GM23338 (cell line): ENCODE data around the gene TRAF5. TPM values are rescaled to one million over a fixed set of nuclear protein-coding genes. Genes with fewer than 3 reads are reported as not detected.

ENCODE experiments used
- ATAC-seq: fragments of 200-7000 bp; cut with Tn5 transposase; 3 replicates; pipeline ENCODE4 v1.9.1; 2020
- DNase-seq: peaks from one replicate; pipeline ENCODE4 v3.0.0-alpha.2; 2015; ENCODE audit warnings: low spot score
- H2AFZ ChIP-seq: fragments of 200-600 bp; sonication (generic); 2 replicates; pipeline ENCODE4 v1.8.0; 2016; ENCODE audit warnings: antibody characterized with exemption, mild to moderate bottlenecking, moderate library complexity
- H3F3A ChIP-seq: fragments of 200-600 bp; sonication (generic); replicated peaks from 2 replicates; pipeline ENCODE4 v1.8.0; 2017; ENCODE audit warnings: antibody characterized with exemption, mixed run types, low read depth
- H3K27ac ChIP-seq: fragments of 200-600 bp; sonication (generic); 2 replicates; pipeline ENCODE4 v1.6.1; 2016; ENCODE audit warnings: low read depth
- H3K27me3 ChIP-seq: fragments of 200-600 bp; sonication (generic); 2 replicates; pipeline ENCODE4 v1.8.0; 2016; ENCODE audit warnings: mild to moderate bottlenecking, mixed run types, moderate library complexity; ENCODE audit not compliant: insufficient read depth
- H3K36me3 ChIP-seq: fragments of 200-600 bp; sonication (generic); 2 replicates; pipeline ENCODE4 v1.8.0; 2016; ENCODE audit warnings: mild to moderate bottlenecking; ENCODE audit not compliant: insufficient read depth
- H3K4me1 ChIP-seq: fragments of 200-600 bp; sonication (generic); 2 replicates; pipeline ENCODE4 v1.8.0; 2016; ENCODE audit warnings: mild to moderate bottlenecking, moderate library complexity; ENCODE audit not compliant: insufficient read depth
- H3K4me2 ChIP-seq: fragments of 200-600 bp; sonication (generic); 2 replicates; pipeline ENCODE4 v1.7.1; 2017; ENCODE audit warnings: mixed run types
- H3K4me3 ChIP-seq: fragments of 200-600 bp; sonication (generic); 2 replicates; pipeline ENCODE4 v1.6.1; 2016; ENCODE audit warnings: mixed run types
- H3K79me2 ChIP-seq: fragments of 200-600 bp; sonication (generic); replicated peaks from 2 replicates; pipeline ENCODE4 v1.8.0; 2017; ENCODE audit warnings: mild to moderate bottlenecking; ENCODE audit not compliant: insufficient read depth
- H3K9me2 ChIP-seq: fragments of 200-600 bp; sonication (generic); 2 replicates; pipeline ENCODE4 v1.8.0; 2017; ENCODE audit not compliant: insufficient read depth
- H4K20me1 ChIP-seq: fragments of 200-600 bp; sonication (generic); replicated peaks from 2 replicates; pipeline ENCODE4 v1.8.0; 2017; ENCODE audit warnings: mild to moderate bottlenecking; ENCODE audit not compliant: insufficient read depth
- H3K27ac Mint-ChIP-seq: 2 replicates; pipeline ENCODE4 v1.8.0; 2020; ENCODE audit warnings: inconsistent platforms, mild to moderate bottlenecking, moderate library complexity, mixed read lengths
- H3K27me3 Mint-ChIP-seq: 3 replicates; pipeline ENCODE4 v1.8.0; 2022; ENCODE audit warnings: low read depth, mild to moderate bottlenecking, moderate library complexity, mixed read lengths, inconsistent platforms; ENCODE audit not compliant: insufficient read depth, poor library complexity
- H3K36me3 Mint-ChIP-seq: 3 replicates; pipeline ENCODE4 v1.8.0; 2021; ENCODE audit warnings: low read depth, mild to moderate bottlenecking, inconsistent platforms, moderate library complexity, mixed read lengths
- H3K4me1 Mint-ChIP-seq: 3 replicates; pipeline ENCODE4 v1.8.0; 2020; ENCODE audit warnings: mild to moderate bottlenecking, inconsistent platforms, mixed read lengths
- H3K4me3 Mint-ChIP-seq: 3 replicates; pipeline ENCODE4 v1.8.0; 2021; ENCODE audit warnings: moderate library complexity, mild to moderate bottlenecking, inconsistent platforms, mixed read lengths
- H3K9me3 Mint-ChIP-seq: 3 replicates; pipeline ENCODE4 v1.8.0; 2020; ENCODE audit warnings: moderate library complexity, mild to moderate bottlenecking, inconsistent platforms, mixed read lengths
- CREB1 ChIP-seq: fragments of 250-450 bp; sonication (Bioruptor Pico); IDR thresholded peaks from 2 replicates; pipeline ENCODE4 v1.5.0; 2020; ENCODE audit warnings: low read depth, mild to moderate bottlenecking, moderate library complexity
- EZH2 ChIP-seq: fragments of 200-600 bp; sonication (generic); IDR thresholded peaks from one replicate; pipeline ENCODE4 v1.8.0; 2017; ENCODE audit warnings: antibody characterized with exemption, mild to moderate bottlenecking, low read depth; ENCODE audit not compliant: unreplicated experiment
- EZH2phosphoT487 ChIP-seq: fragments of 200-600 bp; sonication (generic); IDR thresholded peaks from one replicate; pipeline ENCODE4 v1.8.1; 2018; ENCODE audit warnings: antibody characterized with exemption; ENCODE audit not compliant: unreplicated experiment
- JUNB ChIP-seq: IDR thresholded peaks from one replicate; pipeline ENCODE4 v1.6.1; 2016; ENCODE audit warnings: antibody characterized with exemption; ENCODE audit not compliant: unreplicated experiment
- NANOG ChIP-seq: IDR thresholded peaks from 2 replicates; pipeline ENCODE4 v1.6.1; 2016; ENCODE audit warnings: antibody characterized with exemption, borderline replicate concordance
- POLR2AphosphoS5 ChIP-seq: IDR thresholded peaks from 2 replicates; pipeline ENCODE4 v1.6.1; 2016; ENCODE audit warnings: antibody characterized with exemption, low read depth
- STAT1 ChIP-seq: IDR thresholded peaks from one replicate; pipeline ENCODE4 v1.6.1; 2016; ENCODE audit warnings: antibody characterized with exemption; ENCODE audit not compliant: unreplicated experiment
- ZNF114 ChIP-seq: fragments of 250-450 bp; sonication (Bioruptor Pico); IDR thresholded peaks from 2 replicates; pipeline ENCODE4 v1.5.0; 2020; ENCODE audit warnings: mild to moderate bottlenecking, moderate library complexity
- ZNF331 ChIP-seq: fragments of 250-450 bp; sonication (Bioruptor Pico); IDR thresholded peaks from 2 replicates; pipeline ENCODE4 v1.5.0; 2020; ENCODE audit warnings: low read depth, mild to moderate bottlenecking, moderate library complexity
- polyA plus RNA-seq: library from polyadenylated mRNA; unstranded; fragments of >200 nt; fragmentation: Nextera tagmentation; extraction: Ambion mirVana; gene quantifications from 2 replicates; pipeline ENCODE4 v1.2.1, GENCODE V29; 2016
- total RNA-seq: library from RNA; depleted of rRNA; stranded (reverse); fragments of >200 nt; shearing (Covaris generic); gene quantifications from 2 replicates; pipeline ENCODE4 v1.2.3, GENCODE V29; 2014
- TF ChIP-seq, protein P1 (sequence below): IDR thresholded peaks from 2 replicates; pipeline ENCODE4 v1.6.1; 2016; ENCODE audit warnings: antibody characterized with exemption
- TF ChIP-seq, protein P2 (sequence below): fragments of 250-450 bp; sonication (Bioruptor Pico); IDR thresholded peaks from 2 replicates; pipeline ENCODE4 v1.5.0; 2020; ENCODE audit warnings: mild to moderate bottlenecking, moderate library complexity
- TF ChIP-seq, protein P3 (sequence below), 2 experiments: fragments of 200-600 bp in 1 of 2; sonication (generic) in 1 of 2; conservative IDR thresholded peaks; 2 replicates each; pipeline versions ENCODE4 v1.5.1 to v1.6.1; 2016 to 2017; ENCODE audit warnings: antibody characterized with exemption in 2 of 2, low read depth in 2 of 2, mild to moderate bottlenecking in 2 of 2, moderate library complexity in 1 of 2
- TF ChIP-seq, protein P4 (sequence below): IDR thresholded peaks from one replicate; pipeline ENCODE4 v1.6.1; 2018; ENCODE audit warnings: antibody characterized with exemption; ENCODE audit not compliant: unreplicated experiment

Gene TRAF5
- total and polyA plus RNA-seq, 2 experiments from 2014 or later: 9.2 to 18.9 TPM

DNA sequence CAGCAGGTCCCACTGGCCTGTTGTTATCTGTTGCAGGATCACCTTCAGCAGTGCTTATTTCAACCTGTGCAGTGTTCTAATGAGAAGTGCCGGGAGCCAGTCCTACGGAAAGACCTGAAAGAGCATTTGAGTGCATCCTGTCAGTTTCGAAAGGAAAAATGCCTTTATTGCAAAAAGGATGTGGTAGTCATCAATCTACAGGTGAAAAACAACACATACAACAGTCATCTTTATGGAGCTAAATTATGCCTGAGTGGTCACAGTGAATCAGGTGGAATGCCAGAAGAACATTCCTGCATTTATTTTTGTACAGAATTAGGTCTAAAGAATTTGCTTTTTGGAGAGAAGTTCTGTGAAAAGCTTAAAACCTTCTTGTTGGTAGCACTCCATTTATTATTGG, 33.2 kb downstream of the TRAF5 start:
- H3K4me3 ChIP-seq: no peak overlapping the region
- H3K27me3 ChIP-seq: no peaks in the 10 kb centered on the region
- Mint-ChIP-seq H3K36me3 (peaks cover 9% of the 10 kb centered on the region; the same call in 2 of the 3 replicates), H3K27me3 (no peaks in the 10 kb centered on the region), H3K27ac (no peak overlapping the region; the same call in 1 of the 2 replicates), H3K4me3 (no peak overlapping the region), H3K4me1 (no peaks in the 10 kb centered on the region), H3K9me3 (no peaks in the 10 kb centered on the region)
- H3K36me3 ChIP-seq: no peaks in the 10 kb centered on the region
- no peaks in the 10 kb centered on the region for H3K79me2 ChIP-seq
- no peak overlapping the region for H3K4me2 ChIP-seq
- no peak overlapping the region for H3K27ac ChIP-seq
- H2AFZ ChIP-seq: no peak overlapping the region
- no peaks in the 10 kb centered on the region for H3K4me1 ChIP-seq
- no peaks in the 10 kb centered on the region for H3K9me2 ChIP-seq
- ATAC-seq (no peak), DNase-seq (no peak)
- H3F3A ChIP-seq: no peaks in the 10 kb centered on the region
- H4K20me1 ChIP-seq: no peaks in the 10 kb centered on the region; the same call in 1 of the 2 replicates
- no peak for TF ChIP-seq EZH2
- TF ChIP-seq STAT1: no peak
- TF ChIP-seq, protein P1, sequence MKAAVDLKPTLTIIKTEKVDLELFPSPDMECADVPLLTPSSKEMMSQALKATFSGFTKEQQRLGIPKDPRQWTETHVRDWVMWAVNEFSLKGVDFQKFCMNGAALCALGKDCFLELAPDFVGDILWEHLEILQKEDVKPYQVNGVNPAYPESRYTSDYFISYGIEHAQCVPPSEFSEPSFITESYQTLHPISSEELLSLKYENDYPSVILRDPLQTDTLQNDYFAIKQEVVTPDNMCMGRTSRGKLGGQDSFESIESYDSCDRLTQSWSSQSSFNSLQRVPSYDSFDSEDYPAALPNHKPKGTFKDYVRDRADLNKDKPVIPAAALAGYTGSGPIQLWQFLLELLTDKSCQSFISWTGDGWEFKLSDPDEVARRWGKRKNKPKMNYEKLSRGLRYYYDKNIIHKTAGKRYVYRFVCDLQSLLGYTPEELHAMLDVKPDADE: no peak
- TF ChIP-seq, protein P2, sequence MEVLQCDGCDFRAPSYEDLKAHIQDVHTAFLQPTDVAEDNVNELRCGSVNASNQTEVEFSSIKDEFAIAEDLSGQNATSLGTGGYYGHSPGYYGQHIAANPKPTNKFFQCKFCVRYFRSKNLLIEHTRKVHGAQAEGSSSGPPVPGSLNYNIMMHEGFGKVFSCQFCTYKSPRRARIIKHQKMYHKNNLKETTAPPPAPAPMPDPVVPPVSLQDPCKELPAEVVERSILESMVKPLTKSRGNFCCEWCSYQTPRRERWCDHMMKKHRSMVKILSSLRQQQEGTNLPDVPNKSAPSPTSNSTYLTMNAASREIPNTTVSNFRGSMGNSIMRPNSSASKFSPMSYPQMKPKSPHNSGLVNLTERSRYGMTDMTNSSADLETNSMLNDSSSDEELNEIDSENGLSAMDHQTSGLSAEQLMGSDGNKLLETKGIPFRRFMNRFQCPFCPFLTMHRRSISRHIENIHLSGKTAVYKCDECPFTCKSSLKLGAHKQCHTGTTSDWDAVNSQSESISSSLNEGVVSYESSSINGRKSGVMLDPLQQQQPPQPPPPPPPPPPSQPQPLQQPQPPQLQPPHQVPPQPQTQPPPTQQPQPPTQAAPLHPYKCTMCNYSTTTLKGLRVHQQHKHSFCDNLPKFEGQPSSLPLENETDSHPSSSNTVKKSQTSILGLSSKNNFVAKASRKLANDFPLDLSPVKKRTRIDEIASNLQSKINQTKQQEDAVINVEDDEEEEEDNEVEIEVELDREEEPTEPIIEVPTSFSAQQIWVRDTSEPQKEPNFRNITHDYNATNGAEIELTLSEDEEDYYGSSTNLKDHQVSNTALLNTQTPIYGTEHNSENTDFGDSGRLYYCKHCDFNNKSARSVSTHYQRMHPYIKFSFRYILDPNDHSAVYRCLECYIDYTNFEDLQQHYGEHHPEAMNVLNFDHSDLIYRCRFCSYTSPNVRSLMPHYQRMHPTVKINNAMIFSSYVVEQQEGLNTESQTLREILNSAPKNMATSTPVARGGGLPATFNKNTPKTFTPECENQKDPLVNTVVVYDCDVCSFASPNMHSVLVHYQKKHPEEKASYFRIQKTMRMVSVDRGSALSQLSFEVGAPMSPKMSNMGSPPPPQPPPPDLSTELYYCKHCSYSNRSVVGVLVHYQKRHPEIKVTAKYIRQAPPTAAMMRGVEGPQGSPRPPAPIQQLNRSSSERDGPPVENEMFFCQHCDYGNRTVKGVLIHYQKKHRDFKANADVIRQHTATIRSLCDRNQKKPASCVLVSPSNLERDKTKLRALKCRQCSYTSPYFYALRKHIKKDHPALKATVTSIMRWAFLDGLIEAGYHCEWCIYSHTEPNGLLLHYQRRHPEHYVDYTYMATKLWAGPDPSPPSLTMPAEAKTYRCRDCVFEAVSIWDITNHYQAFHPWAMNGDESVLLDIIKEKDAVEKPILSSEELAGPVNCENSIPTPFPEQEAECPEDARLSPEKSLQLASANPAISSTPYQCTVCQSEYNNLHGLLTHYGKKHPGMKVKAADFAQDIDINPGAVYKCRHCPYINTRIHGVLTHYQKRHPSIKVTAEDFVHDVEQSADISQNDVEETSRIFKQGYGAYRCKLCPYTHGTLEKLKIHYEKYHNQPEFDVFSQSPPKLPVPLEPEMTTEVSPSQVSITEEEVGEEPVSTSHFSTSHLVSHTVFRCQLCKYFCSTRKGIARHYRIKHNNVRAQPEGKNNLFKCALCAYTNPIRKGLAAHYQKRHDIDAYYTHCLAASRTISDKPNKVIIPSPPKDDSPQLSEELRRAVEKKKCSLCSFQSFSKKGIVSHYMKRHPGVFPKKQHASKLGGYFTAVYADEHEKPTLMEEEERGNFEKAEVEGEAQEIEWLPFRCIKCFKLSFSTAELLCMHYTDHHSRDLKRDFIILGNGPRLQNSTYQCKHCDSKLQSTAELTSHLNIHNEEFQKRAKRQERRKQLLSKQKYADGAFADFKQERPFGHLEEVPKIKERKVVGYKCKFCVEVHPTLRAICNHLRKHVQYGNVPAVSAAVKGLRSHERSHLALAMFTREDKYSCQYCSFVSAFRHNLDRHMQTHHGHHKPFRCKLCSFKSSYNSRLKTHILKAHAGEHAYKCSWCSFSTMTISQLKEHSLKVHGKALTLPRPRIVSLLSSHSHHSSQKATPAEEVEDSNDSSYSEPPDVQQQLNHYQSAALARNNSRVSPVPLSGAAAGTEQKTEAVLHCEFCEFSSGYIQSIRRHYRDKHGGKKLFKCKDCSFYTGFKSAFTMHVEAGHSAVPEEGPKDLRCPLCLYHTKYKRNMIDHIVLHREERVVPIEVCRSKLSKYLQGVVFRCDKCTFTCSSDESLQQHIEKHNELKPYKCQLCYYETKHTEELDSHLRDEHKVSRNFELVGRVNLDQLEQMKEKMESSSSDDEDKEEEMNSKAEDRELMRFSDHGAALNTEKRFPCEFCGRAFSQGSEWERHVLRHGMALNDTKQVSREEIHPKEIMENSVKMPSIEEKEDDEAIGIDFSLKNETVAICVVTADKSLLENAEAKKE: no peak
- no peak for TF ChIP-seq JUNB
- no peak for TF ChIP-seq ZNF331
- TF ChIP-seq, protein P3, sequence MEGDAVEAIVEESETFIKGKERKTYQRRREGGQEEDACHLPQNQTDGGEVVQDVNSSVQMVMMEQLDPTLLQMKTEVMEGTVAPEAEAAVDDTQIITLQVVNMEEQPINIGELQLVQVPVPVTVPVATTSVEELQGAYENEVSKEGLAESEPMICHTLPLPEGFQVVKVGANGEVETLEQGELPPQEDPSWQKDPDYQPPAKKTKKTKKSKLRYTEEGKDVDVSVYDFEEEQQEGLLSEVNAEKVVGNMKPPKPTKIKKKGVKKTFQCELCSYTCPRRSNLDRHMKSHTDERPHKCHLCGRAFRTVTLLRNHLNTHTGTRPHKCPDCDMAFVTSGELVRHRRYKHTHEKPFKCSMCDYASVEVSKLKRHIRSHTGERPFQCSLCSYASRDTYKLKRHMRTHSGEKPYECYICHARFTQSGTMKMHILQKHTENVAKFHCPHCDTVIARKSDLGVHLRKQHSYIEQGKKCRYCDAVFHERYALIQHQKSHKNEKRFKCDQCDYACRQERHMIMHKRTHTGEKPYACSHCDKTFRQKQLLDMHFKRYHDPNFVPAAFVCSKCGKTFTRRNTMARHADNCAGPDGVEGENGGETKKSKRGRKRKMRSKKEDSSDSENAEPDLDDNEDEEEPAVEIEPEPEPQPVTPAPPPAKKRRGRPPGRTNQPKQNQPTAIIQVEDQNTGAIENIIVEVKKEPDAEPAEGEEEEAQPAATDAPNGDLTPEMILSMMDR (conservative IDR thresholded peaks at IDR 0.05; ENCODE audit: low read depth in 2 of 2): no peak
- no peak for TF ChIP-seq EZH2phosphoT487
- TF ChIP-seq ZNF114: no peak
- no peak for TF ChIP-seq POLR2AphosphoS5
- TF ChIP-seq, protein P4, sequence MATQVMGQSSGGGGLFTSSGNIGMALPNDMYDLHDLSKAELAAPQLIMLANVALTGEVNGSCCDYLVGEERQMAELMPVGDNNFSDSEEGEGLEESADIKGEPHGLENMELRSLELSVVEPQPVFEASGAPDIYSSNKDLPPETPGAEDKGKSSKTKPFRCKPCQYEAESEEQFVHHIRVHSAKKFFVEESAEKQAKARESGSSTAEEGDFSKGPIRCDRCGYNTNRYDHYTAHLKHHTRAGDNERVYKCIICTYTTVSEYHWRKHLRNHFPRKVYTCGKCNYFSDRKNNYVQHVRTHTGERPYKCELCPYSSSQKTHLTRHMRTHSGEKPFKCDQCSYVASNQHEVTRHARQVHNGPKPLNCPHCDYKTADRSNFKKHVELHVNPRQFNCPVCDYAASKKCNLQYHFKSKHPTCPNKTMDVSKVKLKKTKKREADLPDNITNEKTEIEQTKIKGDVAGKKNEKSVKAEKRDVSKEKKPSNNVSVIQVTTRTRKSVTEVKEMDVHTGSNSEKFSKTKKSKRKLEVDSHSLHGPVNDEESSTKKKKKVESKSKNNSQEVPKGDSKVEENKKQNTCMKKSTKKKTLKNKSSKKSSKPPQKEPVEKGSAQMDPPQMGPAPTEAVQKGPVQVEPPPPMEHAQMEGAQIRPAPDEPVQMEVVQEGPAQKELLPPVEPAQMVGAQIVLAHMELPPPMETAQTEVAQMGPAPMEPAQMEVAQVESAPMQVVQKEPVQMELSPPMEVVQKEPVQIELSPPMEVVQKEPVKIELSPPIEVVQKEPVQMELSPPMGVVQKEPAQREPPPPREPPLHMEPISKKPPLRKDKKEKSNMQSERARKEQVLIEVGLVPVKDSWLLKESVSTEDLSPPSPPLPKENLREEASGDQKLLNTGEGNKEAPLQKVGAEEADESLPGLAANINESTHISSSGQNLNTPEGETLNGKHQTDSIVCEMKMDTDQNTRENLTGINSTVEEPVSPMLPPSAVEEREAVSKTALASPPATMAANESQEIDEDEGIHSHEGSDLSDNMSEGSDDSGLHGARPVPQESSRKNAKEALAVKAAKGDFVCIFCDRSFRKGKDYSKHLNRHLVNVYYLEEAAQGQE: no peak
- TF ChIP-seq CREB1 (CRISPR knock-in tag): no peak
- TF ChIP-seq NANOG: no peak
